Prostate gland (tissue), 2 donors: ENCODE measurements around the gene LUM. TPM values are rescaled to one million over a fixed set of nuclear protein-coding genes. Genes with fewer than 3 reads are reported as not detected.

ENCODE experiments used
- DNase-seq: peaks from one replicate; pipeline ENCODE4 v3.0.0-alpha.2; 2019; ENCODE audit warnings: low spot score
- H3K27ac ChIP-seq, 2 donors: fragments of 200-600 bp; sonication (generic); 2 replicates each; pipeline ENCODE4 v1.5.1; 2017 to 2019
- H3K27me3 ChIP-seq: fragments of 200-600 bp; sonication (generic); replicated peaks from 2 replicates; pipeline ENCODE4 v1.5.1; 2019; ENCODE audit not compliant: insufficient read depth
- H3K36me3 ChIP-seq, 2 donors: fragments of 200-600 bp; sonication (generic); 1 replicate in 1 of 2; 2 replicates in 1 of 2; pipeline versions ENCODE4 v1.5.1 to v1.8.1; 2017 to 2019
- H3K4me1 ChIP-seq: fragments of 200-600 bp; sonication (generic); replicated peaks from 2 replicates; pipeline ENCODE4 v1.5.1; 2019
- H3K4me3 ChIP-seq, 2 donors: fragments of 200-600 bp; sonication (generic); 2 replicates each; pipeline ENCODE4 v1.5.1; 2017 to 2019
- H3K9me3 ChIP-seq: fragments of 200-600 bp; sonication (generic); 2 replicates; pipeline ENCODE4 v1.5.1; 2017
- POLR2A ChIP-seq: fragments of 450-650 bp; IDR thresholded peaks from one replicate; pipeline ENCODE4 v1.6.1; 2016; ENCODE audit warnings: antibody characterized with exemption, mild to moderate bottlenecking
- POLR2AphosphoS5 ChIP-seq: sonication (generic); formaldehyde crosslinking; IDR thresholded peaks from one replicate; pipeline ENCODE4 v1.6.1; 2017; ENCODE audit warnings: antibody characterized with exemption
- WGBS: methylation state at CpG from one replicate; pipeline ENCODE4 v1.1.5; 2018; 5-methylcytosine and 5-hydroxymethylcytosine counted together
- intact Hi-C: fragments of 100-400 bp; cut with DNase I; formaldehyde crosslinking; loops from one replicate; pipeline ENCODE4 v1.14.2; 2022
- total RNA-seq, 2 donors: library from RNA; depleted of rRNA; stranded (reverse); fragments of >200 nt; gene quantifications; one replicate each; pipeline ENCODE4 v1.1.0, GENCODE V29; 2016
- TF ChIP-seq, protein P1 (sequence below), 4 experiments: fragments of 200-600 bp in 2 of 4; fragments of 450-650 bp in 2 of 4; sonication (generic) in 2 of 4; IDR thresholded peaks; 1 replicate in 3 of 4; 2 replicates in 1 of 4; pipeline ENCODE4 v1.5.1; 2016 to 2019; ENCODE audit warnings: antibody characterized with exemption in 4 of 4, mild to moderate bottlenecking in 2 of 4, moderate library complexity in 2 of 4

LUM gene, protein sequence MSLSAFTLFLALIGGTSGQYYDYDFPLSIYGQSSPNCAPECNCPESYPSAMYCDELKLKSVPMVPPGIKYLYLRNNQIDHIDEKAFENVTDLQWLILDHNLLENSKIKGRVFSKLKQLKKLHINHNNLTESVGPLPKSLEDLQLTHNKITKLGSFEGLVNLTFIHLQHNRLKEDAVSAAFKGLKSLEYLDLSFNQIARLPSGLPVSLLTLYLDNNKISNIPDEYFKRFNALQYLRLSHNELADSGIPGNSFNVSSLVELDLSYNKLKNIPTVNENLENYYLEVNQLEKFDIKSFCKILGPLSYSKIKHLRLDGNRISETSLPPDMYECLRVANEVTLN
- total RNA-seq = 10 to 100 TPM; 34.3 to 56.1 TPM

DNA sequence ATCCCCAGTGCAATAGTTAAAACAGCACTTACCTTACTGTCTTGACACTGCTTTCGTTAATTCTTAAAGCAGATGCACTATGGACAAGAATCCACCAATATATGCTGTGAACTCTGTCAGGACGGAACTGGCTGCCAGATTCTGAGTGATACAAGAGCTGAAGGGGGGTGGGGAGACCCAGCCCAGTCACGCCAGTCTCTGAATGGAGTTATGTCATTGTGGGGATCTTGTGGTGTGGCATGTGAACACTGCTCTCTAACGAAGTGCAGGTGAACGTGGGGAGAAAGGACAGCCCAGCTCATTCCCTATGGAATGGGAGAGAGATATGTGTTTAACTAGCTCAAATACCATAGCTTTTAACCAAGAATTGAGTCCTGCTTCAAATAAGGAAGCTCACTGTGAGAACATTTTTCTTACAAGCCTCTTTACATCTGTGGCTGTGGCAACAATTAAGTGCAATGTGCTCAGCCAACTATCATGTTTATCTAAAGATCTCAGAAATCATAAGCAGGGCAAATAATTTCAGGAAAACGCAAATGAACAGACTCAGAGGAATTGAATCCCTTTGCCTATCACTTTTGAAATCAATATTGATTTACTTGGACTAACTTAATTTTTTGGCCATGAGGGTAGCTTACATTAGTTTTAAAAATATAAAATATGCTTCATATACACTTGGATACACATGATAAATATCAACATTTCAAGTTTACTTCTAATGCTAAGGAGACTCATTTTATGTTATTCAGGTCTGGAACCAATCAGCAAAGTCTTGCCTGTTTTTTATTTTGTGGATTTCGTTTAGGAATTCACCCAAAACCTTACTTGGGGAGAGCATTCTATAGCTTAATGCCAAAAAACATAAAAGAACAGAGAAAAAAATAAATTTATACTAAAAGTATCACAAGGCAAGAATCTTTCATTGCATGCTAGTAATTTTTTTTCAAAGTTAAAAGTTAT, at the start of gene LUM:
Gene LUM, minus strand, starts transcription at position 129 of the 960 bp plus-strand sequence. CDS start 2,515 bp downstream, outside the sequence.
- 31% methylated on average over 7 of the region's 7 CpGs for whole genome bisulfite sequencing
- H3K27me3 ChIP-seq = no peaks in the 10 kb centered on the region
- peak within 1 kb of the TSS in 1 of 2 donors; percentile 6 for H3K4me3 ChIP-seq
- intact Hi-C loops = no loop called here
- no peaks in the 10 kb centered on the region for H3K36me3 ChIP-seq
- no peaks in the 10 kb centered on the region for H3K9me3 ChIP-seq
- H3K4me1 ChIP-seq = no peaks in the 10 kb centered on the region
- no peak for DNase-seq
- peak within 1 kb of the TSS in 1 of 2 donors; percentile 44 for H3K27ac ChIP-seq
- TF ChIP-seq POLR2AphosphoS5 (no peak), POLR2A (no peak)
- TF ChIP-seq, protein P1, sequence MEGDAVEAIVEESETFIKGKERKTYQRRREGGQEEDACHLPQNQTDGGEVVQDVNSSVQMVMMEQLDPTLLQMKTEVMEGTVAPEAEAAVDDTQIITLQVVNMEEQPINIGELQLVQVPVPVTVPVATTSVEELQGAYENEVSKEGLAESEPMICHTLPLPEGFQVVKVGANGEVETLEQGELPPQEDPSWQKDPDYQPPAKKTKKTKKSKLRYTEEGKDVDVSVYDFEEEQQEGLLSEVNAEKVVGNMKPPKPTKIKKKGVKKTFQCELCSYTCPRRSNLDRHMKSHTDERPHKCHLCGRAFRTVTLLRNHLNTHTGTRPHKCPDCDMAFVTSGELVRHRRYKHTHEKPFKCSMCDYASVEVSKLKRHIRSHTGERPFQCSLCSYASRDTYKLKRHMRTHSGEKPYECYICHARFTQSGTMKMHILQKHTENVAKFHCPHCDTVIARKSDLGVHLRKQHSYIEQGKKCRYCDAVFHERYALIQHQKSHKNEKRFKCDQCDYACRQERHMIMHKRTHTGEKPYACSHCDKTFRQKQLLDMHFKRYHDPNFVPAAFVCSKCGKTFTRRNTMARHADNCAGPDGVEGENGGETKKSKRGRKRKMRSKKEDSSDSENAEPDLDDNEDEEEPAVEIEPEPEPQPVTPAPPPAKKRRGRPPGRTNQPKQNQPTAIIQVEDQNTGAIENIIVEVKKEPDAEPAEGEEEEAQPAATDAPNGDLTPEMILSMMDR (IDR thresholded peaks at IDR 0.05) = no peak

DNA sequence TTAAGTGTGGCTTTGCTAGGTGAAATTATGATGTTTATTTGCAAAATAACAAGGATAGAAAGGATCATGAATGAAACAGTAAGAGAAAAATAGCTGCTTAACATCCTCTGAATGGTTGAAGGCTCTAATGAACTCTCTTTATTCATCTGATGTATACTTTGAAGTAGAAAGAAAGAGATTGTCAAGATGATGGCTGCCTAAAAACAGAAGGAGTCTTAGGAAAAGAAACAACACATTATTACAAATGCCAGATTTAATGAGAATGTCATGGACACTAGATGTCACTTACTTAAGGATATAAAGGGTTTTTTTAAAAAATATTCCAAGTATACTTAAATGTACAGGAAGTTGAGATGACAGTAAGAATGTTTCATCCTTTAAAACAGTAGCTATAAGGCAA, 49.7 kb upstream of the LUM start:
- Histone ChIP-seq H3K27ac (no peak overlapping the region), H3K27me3 (no peaks in the 10 kb centered on the region), H3K4me1 (no peaks in the 10 kb centered on the region), H3K9me3 (no peaks in the 10 kb centered on the region), H3K36me3 (no peaks in the 10 kb centered on the region), H3K4me3 (no peak overlapping the region)
- no peak for TF ChIP-seq POLR2A
- TF ChIP-seq, protein P1 (IDR thresholded peaks at IDR 0.05) = no peak
- no peak for TF ChIP-seq POLR2AphosphoS5
- intact Hi-C loops = no loop called here
- no peak for DNase-seq

DNA sequence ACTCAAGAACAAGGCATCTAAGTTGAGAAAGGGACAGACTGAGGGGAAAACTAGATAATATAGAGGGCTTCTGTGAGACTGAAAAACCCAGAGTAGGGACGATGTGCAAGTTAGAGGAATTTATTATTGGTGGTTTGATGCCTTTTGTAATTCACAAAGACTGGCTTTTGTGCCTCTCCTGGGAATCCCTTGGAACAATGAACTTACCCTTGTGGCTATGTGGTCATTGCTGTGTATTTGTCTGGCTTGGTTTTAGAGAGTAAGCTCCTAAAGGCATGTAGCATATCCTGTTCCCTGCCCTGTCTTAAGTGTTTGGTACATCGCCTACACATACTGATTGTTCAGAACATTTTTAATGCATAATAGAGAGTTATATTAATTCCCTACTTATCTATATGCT, 44.7 kb upstream of the LUM start:
- no peak for DNase-seq
- Histone ChIP-seq H3K36me3 (no peaks in the 10 kb centered on the region), H3K4me3 (no peak overlapping the region), H3K4me1 (no peaks in the 10 kb centered on the region), H3K27me3 (no peaks in the 10 kb centered on the region), H3K27ac (no peak overlapping the region), H3K9me3 (no peaks in the 10 kb centered on the region)
- intact Hi-C loops = no loop called here
- TF ChIP-seq POLR2A (no peak), POLR2AphosphoS5 (no peak)
- TF ChIP-seq, protein P1 (IDR thresholded peaks at IDR 0.05) = no peak
- WGBS = 79% methylated on average over 2 of the region's 2 CpGs

DNA sequence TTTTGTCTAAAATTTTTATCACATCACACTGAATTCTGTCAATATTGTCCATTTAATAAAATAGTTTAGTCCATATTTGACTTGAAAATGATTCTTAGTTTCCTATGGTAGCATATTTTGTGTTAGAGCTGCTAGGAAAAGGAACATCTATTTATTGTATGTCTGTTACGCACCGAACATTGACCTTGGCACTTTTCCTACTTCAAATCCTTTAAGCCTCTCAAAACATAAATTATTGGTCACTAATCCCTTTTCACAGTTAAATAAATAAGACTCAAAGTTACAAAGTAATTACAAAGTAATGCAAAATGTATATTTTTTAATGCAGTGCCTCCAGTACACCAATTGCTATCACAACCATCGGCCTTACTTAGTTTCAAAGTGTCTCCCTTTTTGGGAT, 42.8 kb upstream of the LUM start:
- H3K27me3 ChIP-seq = no peaks in the 10 kb centered on the region
- no peaks in the 10 kb centered on the region for H3K4me1 ChIP-seq
- intact Hi-C loops = no loop called here
- no peak for DNase-seq
- WGBS = 63% methylated on average over 3 of the region's 3 CpGs
- no peak overlapping the region for H3K27ac ChIP-seq
- H3K9me3 ChIP-seq = no peaks in the 10 kb centered on the region
- TF ChIP-seq POLR2A (no peak), POLR2AphosphoS5 (no peak)
- TF ChIP-seq, protein P1 (IDR thresholded peaks at IDR 0.05) = no peak
- no peaks in the 10 kb centered on the region for H3K36me3 ChIP-seq
- H3K4me3 ChIP-seq = no peak overlapping the region
